ENCODE results near the gene SUZ12.
"Not testable (repeated sequence)": the region's sequence is repeated elsewhere in the genome, so short reads cannot be mapped to it uniquely, and the experiment has no call there.

SUZ12 gene

GRCh38 chr17:32041306-32041875 is 104.6 kb downstream of the SUZ12 start:
- not testable (repeated sequence) for DNase-seq (ENCODE audit: low read depth)

GRCh38 chr17:32042266-32042665 is 105.5 kb downstream of the SUZ12 start:
- not testable (repeated sequence) for DNase-seq (ENCODE audit: low read depth)

GRCh38 chr17:32045611-32046010 is 108.8 kb downstream of the SUZ12 start:
- DNase-seq (ENCODE audit: low read depth) = peak; percentile 53

GRCh38 chr17:32047663-32048062 is 110.9 kb downstream of the SUZ12 start:
- DNase-seq (ENCODE audit: low read depth) = not testable (repeated sequence)
